ENCODE data around the gene VSIR. TPM values are rescaled to one million over a fixed set of nuclear protein-coding genes. Genes with fewer than 3 reads are reported as not detected.
A peak's percentile ranks its signal among the peaks of the same experiment; 100 is the strongest.

VSIR gene
- total RNA-seq, 1 experiment from 2014 or later = 18.5 TPM

DNA sequence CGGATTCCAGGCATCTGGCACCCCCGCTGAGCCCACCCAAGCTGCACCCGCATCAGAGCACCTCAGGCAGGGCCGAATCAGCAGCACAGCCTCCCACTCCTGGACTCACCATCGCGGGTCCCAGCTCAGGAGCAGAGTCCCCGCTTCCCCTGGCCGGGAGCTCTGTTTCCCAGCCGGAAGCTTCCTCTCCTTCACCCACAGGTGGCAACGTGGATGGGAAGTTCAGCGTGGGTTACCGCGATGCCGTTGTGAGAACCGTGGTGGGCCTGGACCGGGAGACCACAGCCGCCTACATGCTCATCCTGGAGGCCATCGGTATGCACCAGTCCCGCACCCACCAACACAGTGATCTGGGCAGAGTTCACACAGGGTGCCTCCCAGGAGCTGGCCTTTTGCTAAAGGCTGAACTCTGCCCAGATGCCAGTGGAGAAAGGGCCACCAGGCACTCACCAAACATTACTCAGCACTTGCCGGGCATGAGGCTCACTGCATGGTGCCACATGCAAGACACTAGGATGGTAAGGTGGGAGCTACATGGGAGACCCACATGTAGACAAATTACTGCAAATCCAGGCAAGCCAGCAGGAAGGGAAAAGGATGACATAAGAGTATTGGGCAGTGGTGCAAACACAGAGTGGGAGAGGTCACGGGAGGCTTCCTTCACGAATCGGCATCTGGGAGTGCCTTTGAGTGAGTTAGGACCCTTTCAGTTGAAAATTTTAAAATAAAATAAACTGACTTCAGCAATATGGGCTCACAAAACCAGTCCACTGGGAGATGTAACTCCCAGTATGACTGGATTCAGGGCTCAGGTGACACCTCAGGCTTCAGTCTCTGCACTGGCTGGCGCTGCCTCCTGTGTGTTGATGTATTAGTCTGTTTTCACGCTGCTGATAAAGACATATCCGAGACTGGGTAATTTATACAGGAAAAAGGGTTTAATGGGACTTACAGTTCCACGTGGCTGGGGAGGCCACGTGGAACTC lies 64.1 kb downstream of the VSIR start:
- H3K4me3 ChIP-seq (replicated peaks in 1 of 2; ENCODE audit: low read depth in 1 of 2, low read length in 2 of 2) = no peak overlapping the region
- H3K9me2 ChIP-seq (ENCODE audit: insufficient read depth) = no peaks in the 10 kb centered on the region
- ChIA-PET POLR2A (interaction anchor here (1.1 to 1.4 kb wide), 2 partner anchors 390 to 395 kb away, joined by 3 to 4 read pairs; partner anchors contain the start of gene SLC29A3), CTCF (interaction anchor here (0.8 to 5.2 kb wide), 20 partner anchors 8 to 395 kb away, joined by 3 to 57 read pairs (median 6); partner anchors contain the start of genes C10orf105 and SLC29A3), RAD21 (ENCODE audit: low non-redundant PET in 1 of 2, low total read pairs in 2 of 2, uncharacterized antibody in 2 of 2, unreplicated experiment in 2 of 2) (interaction anchor here (1.1 to 1.8 kb wide), 5 partner anchors 64 to 394 kb away, joined by 4 to 9 read pairs (median 6); partner anchors contain the start of genes SLC29A3 (in 1 of the 2) and VSIR (in 1 of the 2))
- ATAC-seq (no peak), DNase-seq (ENCODE audit: low read depth, low spot score) (no peak)
- no peak overlapping the region for H3K4me2 ChIP-seq (ENCODE audit: low read length)
- no peaks in the 10 kb centered on the region for H3K9me3 ChIP-seq (ENCODE audit: control insufficient read depth in 1 of 2, insufficient read depth in 1 of 2, low read depth in 1 of 2, low read length in 2 of 2)
- H4K20me1 ChIP-seq (ENCODE audit: insufficient read depth) = no peaks in the 10 kb centered on the region
- no peak overlapping the region for H3K27ac ChIP-seq (ENCODE audit: low read depth, low read length)
- peaks cover 0 to 12% of the 10 kb centered on the region in 2 experiments; a peak in 2 of 4 replicates for H3K4me1 ChIP-seq (ENCODE audit: control insufficient read depth in 1 of 2, insufficient read depth in 2 of 2, low read length in 2 of 2)
- no peaks in the 10 kb centered on the region for H3K36me3 ChIP-seq (ENCODE audit: control insufficient read depth in 1 of 2, insufficient read depth in 2 of 2, low read length in 2 of 2)
- BruUV-seq (replicated peaks) = no TSS peak
- H2AFZ ChIP-seq (ENCODE audit: low read depth, low read length, poor library complexity, severe bottlenecking) = no peak overlapping the region
- no peaks in the 10 kb centered on the region for H3K79me2 ChIP-seq (ENCODE audit: insufficient read depth, low read length)
- H3K9ac ChIP-seq (ENCODE audit: low read length) = no peak overlapping the region
- TF ChIP-seq, protein P1, sequence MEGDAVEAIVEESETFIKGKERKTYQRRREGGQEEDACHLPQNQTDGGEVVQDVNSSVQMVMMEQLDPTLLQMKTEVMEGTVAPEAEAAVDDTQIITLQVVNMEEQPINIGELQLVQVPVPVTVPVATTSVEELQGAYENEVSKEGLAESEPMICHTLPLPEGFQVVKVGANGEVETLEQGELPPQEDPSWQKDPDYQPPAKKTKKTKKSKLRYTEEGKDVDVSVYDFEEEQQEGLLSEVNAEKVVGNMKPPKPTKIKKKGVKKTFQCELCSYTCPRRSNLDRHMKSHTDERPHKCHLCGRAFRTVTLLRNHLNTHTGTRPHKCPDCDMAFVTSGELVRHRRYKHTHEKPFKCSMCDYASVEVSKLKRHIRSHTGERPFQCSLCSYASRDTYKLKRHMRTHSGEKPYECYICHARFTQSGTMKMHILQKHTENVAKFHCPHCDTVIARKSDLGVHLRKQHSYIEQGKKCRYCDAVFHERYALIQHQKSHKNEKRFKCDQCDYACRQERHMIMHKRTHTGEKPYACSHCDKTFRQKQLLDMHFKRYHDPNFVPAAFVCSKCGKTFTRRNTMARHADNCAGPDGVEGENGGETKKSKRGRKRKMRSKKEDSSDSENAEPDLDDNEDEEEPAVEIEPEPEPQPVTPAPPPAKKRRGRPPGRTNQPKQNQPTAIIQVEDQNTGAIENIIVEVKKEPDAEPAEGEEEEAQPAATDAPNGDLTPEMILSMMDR (IDR thresholded peaks at IDR 0.05 in 2 of 3, conservative IDR thresholded peaks at IDR 0.05 in 1 of 3; ENCODE audit: borderline replicate concordance in 1 of 3, insufficient read depth in 1 of 3, low read depth in 2 of 3, low read length in 2 of 3) = peak in 2 of 3 experiments; percentile 10 to 19; a peak in 1 of 6 replicates
- no peak for TF ChIP-seq POLR2A (IDR thresholded peaks at IDR 0.05; ENCODE audit: borderline replicate concordance, extremely low read depth, insufficient read depth, insufficient read length)
- no peak for TF ChIP-seq JUND (IDR thresholded peaks at IDR 0.05)
- TF ChIP-seq SP1 (IDR thresholded peaks at IDR 0.05; ENCODE audit: low read depth) = no peak
- TF ChIP-seq, protein P2, sequence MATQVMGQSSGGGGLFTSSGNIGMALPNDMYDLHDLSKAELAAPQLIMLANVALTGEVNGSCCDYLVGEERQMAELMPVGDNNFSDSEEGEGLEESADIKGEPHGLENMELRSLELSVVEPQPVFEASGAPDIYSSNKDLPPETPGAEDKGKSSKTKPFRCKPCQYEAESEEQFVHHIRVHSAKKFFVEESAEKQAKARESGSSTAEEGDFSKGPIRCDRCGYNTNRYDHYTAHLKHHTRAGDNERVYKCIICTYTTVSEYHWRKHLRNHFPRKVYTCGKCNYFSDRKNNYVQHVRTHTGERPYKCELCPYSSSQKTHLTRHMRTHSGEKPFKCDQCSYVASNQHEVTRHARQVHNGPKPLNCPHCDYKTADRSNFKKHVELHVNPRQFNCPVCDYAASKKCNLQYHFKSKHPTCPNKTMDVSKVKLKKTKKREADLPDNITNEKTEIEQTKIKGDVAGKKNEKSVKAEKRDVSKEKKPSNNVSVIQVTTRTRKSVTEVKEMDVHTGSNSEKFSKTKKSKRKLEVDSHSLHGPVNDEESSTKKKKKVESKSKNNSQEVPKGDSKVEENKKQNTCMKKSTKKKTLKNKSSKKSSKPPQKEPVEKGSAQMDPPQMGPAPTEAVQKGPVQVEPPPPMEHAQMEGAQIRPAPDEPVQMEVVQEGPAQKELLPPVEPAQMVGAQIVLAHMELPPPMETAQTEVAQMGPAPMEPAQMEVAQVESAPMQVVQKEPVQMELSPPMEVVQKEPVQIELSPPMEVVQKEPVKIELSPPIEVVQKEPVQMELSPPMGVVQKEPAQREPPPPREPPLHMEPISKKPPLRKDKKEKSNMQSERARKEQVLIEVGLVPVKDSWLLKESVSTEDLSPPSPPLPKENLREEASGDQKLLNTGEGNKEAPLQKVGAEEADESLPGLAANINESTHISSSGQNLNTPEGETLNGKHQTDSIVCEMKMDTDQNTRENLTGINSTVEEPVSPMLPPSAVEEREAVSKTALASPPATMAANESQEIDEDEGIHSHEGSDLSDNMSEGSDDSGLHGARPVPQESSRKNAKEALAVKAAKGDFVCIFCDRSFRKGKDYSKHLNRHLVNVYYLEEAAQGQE (IDR thresholded peaks at IDR 0.05; ENCODE audit: low read depth) = no peak
- TF ChIP-seq RAD21 (IDR thresholded peaks at IDR 0.05; ENCODE audit: low read depth) = peak; percentile 28
- TF ChIP-seq EZH2phosphoT487 (IDR thresholded peaks at IDR 0.05; ENCODE audit: borderline replicate concordance) = no peak
- TF ChIP-seq CEBPB (IDR thresholded peaks at IDR 0.05; ENCODE audit: low read depth) = no peak
- H3K27me3 ChIP-seq (ENCODE audit: insufficient read depth, low read length) = no peaks in the 10 kb centered on the region
- intact Hi-C loops (cut with micrococcal nuclease) = loop anchor here (1.0 kb wide), 4 partner anchors 103 to 395 kb away; partner anchors contain the start of gene SLC29A3

All from HCT116 (cell line).